ENCODE results near the gene ME3. TPM values are rescaled to one million over a fixed set of nuclear protein-coding genes. Genes with fewer than 3 reads are reported as not detected.
"Not testable (repeated sequence)": the region's sequence is repeated elsewhere in the genome, so short reads cannot be mapped to it uniquely, and the experiment has no call there.

Gene ME3
- total RNA-seq, 1 donor from 2014 or later, result 99.0 TPM

- DNase-seq, result no peak
Observed at GRCh38 chr11:86555401-86555800, 117.0 kb downstream of the ME3 start.

DNA sequence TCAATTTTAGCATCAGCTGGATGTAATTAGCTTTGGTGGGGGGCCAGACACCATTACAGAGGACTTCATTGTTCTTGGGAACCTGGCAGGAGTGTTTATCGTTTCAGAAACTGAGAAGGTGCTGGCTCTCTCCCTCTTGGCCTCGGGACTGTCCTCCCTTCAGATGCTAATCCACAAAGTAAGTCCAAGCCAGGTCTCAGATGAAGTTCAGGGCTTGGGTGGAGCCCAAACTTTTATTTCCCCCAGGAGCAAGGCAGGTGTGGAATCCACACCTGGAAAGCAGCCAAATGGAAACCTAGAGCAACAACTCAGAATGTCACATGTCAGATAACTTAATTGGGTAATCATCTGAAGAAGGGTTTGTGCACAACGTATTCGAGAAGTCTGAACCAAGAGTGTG is 119.2 kb downstream of the ME3 start:
- DNase-seq, result no peak

GRCh38 chr11:86551288-86552092 is 120.9 kb downstream of the ME3 start:
- DNase-seq, result no peak

- no peak for DNase-seq
Observed at GRCh38 chr11:86550757-86551156, 121.7 kb downstream of the ME3 start.

DNA sequence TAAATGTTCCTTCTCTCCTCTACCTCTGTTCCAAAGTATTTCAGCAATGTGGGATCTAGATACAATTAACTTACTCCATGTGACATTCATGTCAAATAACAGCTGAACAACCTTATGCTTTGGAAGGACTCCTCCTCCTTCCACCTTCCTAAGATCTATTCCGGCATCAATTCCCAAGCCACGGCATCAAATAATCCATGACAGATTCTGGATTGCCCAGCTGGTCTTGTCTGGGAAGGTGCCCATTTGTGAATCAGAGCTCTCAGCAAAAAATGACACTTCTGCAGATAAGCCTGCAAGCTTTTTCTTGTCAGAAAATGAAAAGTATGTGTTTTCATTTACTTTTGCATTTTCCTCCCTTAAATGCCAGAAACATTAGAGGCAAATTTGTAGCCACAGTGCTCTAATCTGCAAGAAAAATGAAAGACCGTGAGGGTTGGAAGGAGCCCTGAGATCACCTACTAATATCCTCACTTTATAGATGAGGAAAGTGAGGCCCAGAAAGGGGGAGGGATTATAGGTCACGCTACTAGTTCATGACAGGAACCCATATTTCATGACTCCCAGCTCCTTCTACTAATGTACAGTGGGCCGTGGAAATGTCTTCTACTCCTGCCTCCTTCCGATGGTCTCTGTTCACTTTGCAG is 124.0 kb downstream of the ME3 start:
- DNase-seq, result no peak

GRCh38 chr11:86547727-86548126 is 124.7 kb downstream of the ME3 start:
- no peak for DNase-seq

- DNase-seq, result not testable (repeated sequence)
Observed at GRCh38 chr11:86541299-86541698, 131.1 kb downstream of the ME3 start.

DNA sequence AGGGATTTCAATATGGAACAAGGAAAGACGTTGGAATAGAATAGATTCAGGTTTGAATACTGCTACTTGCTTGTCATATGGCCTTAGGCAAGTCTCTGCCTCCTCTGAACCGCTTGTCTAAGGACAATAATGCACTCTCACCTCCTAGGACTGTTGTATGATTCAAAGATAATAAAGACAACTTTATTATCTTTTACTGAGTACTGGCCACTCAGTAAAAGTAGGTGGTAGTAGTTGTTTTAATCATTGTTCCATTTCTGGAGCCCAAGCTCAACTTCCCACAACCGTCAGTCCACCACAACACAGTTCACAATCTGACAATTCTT is 134.2 kb downstream of the ME3 start:
- DNase-seq, result no peak

- DNase-seq, result no peak
Observed at GRCh38 chr11:86537541-86538222, 134.7 kb downstream of the ME3 start.

GRCh38 chr11:86535773-86536172 is 136.6 kb downstream of the ME3 start:
- DNase-seq, result no peak

GRCh38 chr11:86524620-86525352 is 147.6 kb downstream of the ME3 start:
- DNase-seq, result no peak

GRCh38 chr11:86523738-86524619 is 148.4 kb downstream of the ME3 start:
- no peak for DNase-seq

DNA sequence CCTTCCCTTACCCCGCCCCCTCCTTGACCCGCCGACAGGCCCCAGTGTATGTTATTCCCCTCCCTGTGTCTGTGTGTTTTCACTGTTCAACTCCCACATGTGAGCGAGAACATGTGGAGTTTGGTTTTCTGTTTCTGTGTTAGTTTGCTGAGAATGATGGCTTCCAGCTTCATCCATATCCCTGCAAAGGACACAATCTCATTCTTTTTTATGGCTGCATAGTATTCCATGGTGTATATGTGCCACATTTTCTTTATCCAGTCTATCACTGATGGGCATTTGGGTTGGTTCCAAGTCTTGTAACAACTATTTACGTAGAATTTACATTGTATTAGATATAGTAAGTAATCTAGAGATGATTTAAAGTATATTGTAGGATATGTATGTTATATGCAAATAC is 149.9 kb downstream of the ME3 start:
- DNase-seq, result not testable (repeated sequence)

GRCh38 chr11:86519064-86519911 is 153.1 kb downstream of the ME3 start:
- DNase-seq, result no peak

DNA sequence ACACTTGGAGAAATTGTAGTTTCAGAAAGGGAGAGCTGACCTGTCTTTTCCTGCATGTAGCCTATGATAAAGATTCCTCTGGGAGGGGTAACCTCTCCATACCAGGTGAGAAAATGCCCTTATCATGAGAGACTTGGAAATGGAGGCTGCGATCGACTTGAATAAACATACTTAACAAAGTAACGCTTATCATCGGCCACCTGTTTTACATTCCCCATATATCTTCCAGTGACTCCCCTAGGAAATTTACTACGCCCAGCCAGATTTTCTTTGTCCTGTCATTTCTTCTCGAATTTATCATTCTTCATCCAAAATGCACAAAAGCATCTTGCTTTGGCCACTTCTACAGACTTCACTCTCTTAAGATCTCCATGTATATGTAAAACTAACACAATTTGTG is 154.2 kb downstream of the ME3 start:
- no peak for DNase-seq

GRCh38 chr11:86517557-86517956 is 154.9 kb downstream of the ME3 start:
- no peak for DNase-seq

GRCh38 chr11:86515297-86516094 is 156.9 kb downstream of the ME3 start:
- peak; percentile 4 for DNase-seq

DNA sequence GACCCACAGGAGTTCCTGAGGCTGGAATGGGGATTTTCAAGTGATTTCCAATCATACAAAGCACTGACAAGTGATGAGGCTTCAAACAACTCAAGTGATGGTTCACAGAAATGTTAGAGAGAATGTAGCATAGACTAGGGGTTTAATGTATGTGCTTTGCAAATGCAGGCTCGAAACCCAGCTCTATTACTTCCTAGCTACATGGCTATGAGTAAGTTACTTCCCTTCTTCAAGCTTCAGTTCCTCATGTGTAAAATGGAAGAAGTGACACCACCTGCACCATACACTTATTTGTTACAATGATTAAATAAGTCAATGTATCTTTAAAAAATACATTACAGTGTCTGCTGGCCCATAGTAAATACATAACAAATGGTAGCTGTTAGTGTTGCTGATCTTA is 158.0 kb downstream of the ME3 start:
- no peak for DNase-seq

- DNase-seq, result no peak
Observed at GRCh38 chr11:86513746-86514373, 158.6 kb downstream of the ME3 start.

Data from occipital lobe (tissue), 2 donors.